ENCODE results near the gene TENM3.

TENM3 gene

GRCh38 chr4:182640491-182640890 lies 397.3 kb downstream of the TENM3 start:
- no peak overlapping the region for H3K27ac ChIP-seq
- TF ChIP-seq CTCF (conservative IDR thresholded peaks at IDR 0.05) (no peak), ZFX (IDR thresholded peaks at IDR 0.05) (no peak)

GRCh38 chr4:182640932-182641331 lies 397.7 kb downstream of the TENM3 start:
- no peak for TF ChIP-seq ZFX (IDR thresholded peaks at IDR 0.05)
- no peak for TF ChIP-seq CTCF (conservative IDR thresholded peaks at IDR 0.05)
- H3K27ac ChIP-seq = no peak overlapping the region

GRCh38 chr4:182642831-182643230 lies 399.6 kb downstream of the TENM3 start:
- no peak overlapping the region for H3K27ac ChIP-seq
- TF ChIP-seq CTCF (conservative IDR thresholded peaks at IDR 0.05) = peak; percentile 38
- no peak for TF ChIP-seq ZFX (IDR thresholded peaks at IDR 0.05)

- no peak overlapping the region for H3K27ac ChIP-seq
- TF ChIP-seq CTCF (conservative IDR thresholded peaks at IDR 0.05) (no peak), ZFX (IDR thresholded peaks at IDR 0.05) (no peak)
Measured at GRCh38 chr4:182643801-182644682, 400.8 kb downstream of the TENM3 start.

- no peak overlapping the region for H3K27ac ChIP-seq
- TF ChIP-seq ZFX (IDR thresholded peaks at IDR 0.05) (no peak), CTCF (conservative IDR thresholded peaks at IDR 0.05) (no peak)
Measured at GRCh38 chr4:182644683-182645050, 401.5 kb downstream of the TENM3 start.

- no peak overlapping the region for H3K27ac ChIP-seq
- TF ChIP-seq ZFX (IDR thresholded peaks at IDR 0.05) (no peak), CTCF (conservative IDR thresholded peaks at IDR 0.05) (no peak)
Measured at GRCh38 chr4:182645511-182645910, 402.3 kb downstream of the TENM3 start.

- no peak overlapping the region for H3K27ac ChIP-seq
- TF ChIP-seq ZFX (IDR thresholded peaks at IDR 0.05) = no peak
- no peak for TF ChIP-seq CTCF (conservative IDR thresholded peaks at IDR 0.05)
Measured at GRCh38 chr4:182647646-182648300, 404.6 kb downstream of the TENM3 start.

Data from C4-2B (cell line).